T-helper 22 cell (primary cell): Measurements from ENCODE around the gene STOML3.
"Not testable (repeated sequence)": the region's sequence is repeated elsewhere in the genome, so short reads cannot be mapped to it uniquely, and the experiment has no call there.

Experiments used
- DNase-seq: peaks from one replicate; pipeline ENCODE4 v3.0.0-alpha.2; 2020; ENCODE audit warnings: low read depth

Gene STOML3

DNA sequence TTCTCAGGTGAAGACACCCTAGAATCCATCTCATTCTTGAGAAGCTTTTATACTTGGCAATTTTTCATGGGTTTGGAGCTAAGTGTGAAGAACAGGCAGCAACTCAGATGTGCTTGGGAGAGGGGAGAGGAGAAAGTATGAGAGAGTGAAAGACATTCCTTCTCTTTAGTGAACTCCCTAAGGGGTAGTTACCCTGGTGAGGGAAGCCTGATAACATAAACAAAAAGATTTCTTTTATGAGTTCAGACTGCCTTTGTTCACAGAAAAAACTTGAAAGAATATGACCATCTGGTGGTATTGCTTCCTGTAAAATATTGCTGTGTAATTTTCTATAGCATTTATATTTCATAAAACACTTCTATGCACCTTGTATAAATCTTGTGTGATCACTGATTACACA, at the start of gene STOML3:
Gene STOML3 (minus strand): TSS at position 139 of the 400 bp plus-strand sequence. CDS start 110 bp downstream, at position 29.
- DNase-seq, result no peak

- no peak for DNase-seq
These were observed 49.6 kb upstream of the STOML3 start for GRCh38 chr13:39040206-39040605.

DNA sequence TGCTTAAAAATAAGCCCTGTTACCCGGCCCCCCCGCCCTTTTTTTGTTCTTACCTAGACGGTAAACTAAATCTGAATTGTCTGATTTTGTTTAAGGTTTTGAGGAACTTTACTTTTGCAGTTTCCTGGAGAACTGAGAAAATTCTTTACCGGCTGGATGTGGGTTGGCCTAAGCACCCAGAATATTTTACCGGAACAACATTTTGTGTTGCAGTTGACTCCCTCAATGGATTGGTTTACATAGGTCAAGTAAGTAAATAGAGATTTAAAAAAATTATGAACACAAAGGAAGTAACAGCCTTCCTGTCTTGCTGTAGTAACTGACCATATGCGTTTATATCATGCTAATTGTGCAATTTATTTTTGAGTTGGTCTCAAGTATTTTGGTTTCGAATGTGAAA, 48.4 kb upstream of the STOML3 start:
- DNase-seq, result no peak

- DNase-seq, result no peak
These were observed 48.0 kb upstream of the STOML3 start for GRCh38 chr13:39038569-39039030.

DNA sequence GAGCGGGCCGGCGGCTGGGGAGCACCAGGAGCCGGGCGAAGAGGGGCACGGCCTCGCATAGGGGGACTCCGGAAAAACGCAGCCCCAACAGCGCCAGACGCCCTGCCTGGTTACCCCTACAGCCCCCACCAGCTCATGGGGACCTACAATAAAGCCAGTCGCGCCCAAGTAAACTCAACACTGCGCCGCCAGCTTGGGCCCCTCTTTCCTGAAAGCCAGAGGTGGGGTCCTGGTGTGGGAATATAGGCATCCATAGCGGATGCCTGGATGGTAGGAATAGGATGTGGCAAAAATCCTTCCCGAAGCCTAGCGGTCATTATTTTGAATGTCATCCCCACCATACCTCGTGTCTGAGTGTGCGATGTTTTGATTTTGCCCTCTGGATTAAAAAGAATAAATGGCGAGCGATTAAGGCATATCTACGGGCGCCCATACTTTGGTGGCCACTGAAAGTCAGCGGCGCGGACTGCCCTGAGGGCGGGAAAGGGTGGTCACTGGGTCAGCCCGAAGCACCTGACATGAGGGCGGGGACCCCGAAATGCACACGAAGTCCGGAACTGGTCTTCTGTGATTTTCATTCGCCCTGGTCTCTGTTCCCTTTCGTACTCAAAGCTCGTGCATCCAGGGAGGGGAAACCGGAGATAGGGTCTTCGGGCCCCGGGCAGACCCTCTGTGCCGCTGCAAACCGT, 47.4 kb upstream of the STOML3 start, which contains the start of the genes NHLRC3 and PROSER1:
Gene NHLRC3 (plus strand): TSS at position 577 of the 689 bp plus-strand sequence. CDS start 184 bp downstream, outside the sequence.
Gene PROSER1 (minus strand): TSS at position 210 of the 689 bp plus-strand sequence. CDS start 847 bp downstream, outside the sequence.
- DNase-seq, result peak; percentile 70

- no peak for DNase-seq
These were observed 46.8 kb upstream of the STOML3 start for GRCh38 chr13:39037410-39037879.

GRCh38 chr13:39036212-39036611, 45.6 kb upstream of the STOML3 start:
- DNase-seq, result no peak

GRCh38 chr13:39035799-39036198, 45.2 kb upstream of the STOML3 start:
- DNase-seq, result no peak

- DNase-seq, result no peak
These were observed 44.6 kb upstream of the STOML3 start for GRCh38 chr13:39035204-39035603.

GRCh38 chr13:39034085-39034484, 43.5 kb upstream of the STOML3 start:
- DNase-seq, result no peak

DNA sequence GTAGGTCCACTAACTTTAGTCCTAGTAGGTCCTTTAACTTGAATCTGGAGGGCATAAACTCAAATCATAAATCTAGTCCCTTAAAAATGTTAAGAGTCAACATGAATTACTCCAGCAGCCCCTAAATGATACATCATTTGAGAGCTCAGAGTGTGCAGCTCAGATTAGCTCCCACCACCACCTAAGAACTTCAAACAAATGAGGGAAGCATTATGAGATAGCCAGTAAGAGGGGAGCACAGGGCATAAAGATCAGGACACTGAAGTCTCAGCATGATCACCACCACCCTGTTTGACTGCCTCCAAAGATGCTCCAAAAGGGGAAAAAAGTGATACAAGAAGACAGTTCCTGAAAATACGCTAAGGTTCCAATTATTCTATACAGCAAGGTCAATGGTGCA, 41.5 kb upstream of the STOML3 start:
- DNase-seq, result no peak

DNA sequence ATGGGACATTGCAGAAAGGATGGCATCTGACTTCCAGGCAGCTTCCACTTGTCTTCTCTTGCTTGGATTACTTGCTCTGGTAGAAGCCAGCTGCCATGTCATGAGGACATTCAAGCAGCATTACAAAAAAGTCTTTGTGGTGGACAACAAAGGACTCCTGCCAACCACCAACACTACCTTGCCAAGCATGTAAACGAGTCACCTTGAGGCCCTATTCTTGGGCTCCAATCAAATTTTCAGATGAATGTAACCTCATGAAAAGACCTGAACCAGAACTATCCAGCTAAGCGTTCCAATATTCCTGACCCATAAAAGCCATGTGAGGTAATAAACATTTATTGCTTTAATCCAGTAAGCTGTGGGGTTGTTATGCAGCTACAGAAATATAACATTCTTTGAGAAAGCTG, 34.8 kb upstream of the STOML3 start:
- no peak for DNase-seq

DNA sequence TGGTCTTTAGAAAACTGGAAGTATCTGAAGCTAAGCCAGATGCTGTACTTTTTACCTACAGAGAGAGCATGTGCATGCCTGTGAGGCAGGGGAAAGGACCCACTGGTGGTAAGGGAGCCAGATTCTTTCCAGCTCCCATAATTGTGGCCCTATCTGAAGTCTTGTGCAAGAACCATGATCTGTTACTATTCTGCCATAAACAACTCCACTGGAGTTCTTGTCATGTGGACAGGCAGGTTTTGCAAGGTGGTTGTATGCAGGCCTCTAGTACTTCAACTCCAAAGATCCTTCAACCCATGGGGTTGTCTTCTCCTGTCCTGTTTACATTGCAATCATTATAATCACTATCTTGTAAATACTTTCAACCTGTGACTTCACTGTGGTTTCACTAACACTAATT, 33.1 kb upstream of the STOML3 start:
- DNase-seq, result no peak

GRCh38 chr13:39023316-39023715, 32.7 kb upstream of the STOML3 start:
- DNase-seq, result no peak

- no peak for DNase-seq
These were observed 30.3 kb upstream of the STOML3 start for GRCh38 chr13:39020853-39021462.

- no peak for DNase-seq
These were observed 26.2 kb upstream of the STOML3 start for GRCh38 chr13:39016787-39017186.

- no peak for DNase-seq
These were observed 25.5 kb upstream of the STOML3 start for GRCh38 chr13:39016087-39016486.

DNA sequence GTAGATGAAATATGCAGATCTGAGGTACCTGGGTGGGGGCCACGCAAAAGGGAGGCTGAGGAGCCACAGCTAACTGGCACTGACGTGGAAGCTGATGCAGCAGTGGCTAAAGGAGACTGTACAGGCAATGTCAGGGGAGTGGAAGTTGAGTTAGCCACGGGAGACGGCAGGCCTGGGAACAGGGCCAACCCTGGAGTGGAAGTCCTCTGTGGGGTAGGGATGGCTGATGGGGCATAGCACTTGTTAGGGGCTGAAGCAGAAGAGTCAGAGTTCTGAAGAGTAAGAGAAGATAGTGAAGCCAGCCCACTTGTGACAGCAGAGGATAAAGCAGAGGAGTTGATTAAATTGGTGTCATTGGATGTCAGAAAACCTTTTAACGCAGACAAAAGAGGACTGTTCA, 22.8 kb upstream of the STOML3 start:
- DNase-seq, result no peak

GRCh38 chr13:39012608-39013007, 22.0 kb upstream of the STOML3 start:
- no peak for DNase-seq

DNA sequence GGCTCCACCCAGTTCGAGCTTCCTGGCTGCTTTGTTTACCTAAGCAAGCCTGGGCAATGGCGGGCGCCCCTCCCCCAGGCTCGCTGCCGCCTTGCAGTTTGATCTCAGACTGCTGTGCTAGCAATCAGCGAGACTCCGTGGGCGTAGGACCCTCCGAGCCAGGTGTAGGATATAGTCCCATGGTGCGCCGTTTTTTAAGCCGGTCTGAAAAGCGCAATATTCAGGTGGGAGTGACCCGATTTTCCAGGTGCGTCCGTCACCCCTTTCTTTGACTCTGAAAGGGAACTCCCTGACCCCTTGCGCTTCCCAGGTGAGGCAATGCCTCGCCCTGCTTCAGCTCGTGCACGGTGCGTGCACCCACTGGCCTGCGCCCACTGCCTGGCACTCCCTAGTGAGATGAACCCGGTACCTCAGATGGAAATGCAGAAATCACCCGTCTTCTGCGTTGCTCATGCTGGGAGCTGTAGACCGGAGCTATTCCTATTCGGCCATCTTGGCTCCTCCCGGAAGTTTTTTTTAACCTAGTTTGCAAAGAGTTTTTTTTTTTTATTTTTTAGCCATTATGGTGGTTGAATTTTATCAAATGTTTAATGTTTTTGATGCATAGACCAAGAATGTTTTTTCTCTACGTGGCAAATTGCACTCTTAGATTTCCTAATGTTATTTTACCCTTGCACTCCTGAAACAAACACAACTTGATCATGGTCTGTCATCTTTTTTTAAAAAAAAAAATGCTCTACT, 15.9 kb upstream of the STOML3 start:
- DNase-seq, result not testable (repeated sequence)

GRCh38 chr13:38998739-38999138, 8.1 kb upstream of the STOML3 start:
- DNase-seq, result no peak

- DNase-seq, result no peak
These were observed 2.8 kb upstream of the STOML3 start for GRCh38 chr13:38993381-38993780.

DNA sequence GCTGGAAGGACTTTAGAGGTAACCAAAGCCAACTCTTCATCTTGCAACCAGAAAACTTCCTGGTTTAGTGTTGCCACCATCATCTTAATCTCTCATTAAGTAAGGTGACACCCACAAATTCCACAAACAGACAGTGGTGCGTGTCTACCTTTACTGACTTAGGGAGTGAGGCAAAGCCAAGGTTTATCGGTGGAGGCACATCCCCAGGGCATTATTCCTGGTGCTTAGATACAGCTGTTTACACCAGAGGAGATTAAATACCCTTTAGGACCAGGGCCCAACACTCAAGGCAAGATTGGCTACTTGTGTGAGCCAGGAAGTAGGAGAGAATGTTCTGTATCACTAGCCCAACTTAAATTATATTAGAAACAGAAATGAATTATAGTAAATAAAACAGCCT, 9.5 kb downstream of the STOML3 start:
- no peak for DNase-seq
